ENCODE measurements around the gene KIF12. TPM values are rescaled to one million over a fixed set of nuclear protein-coding genes. Genes with fewer than 3 reads are reported as not detected.

Gene KIF12
- total RNA-seq, 1 experiment from 2014 or later: not detected

- H3K4me2 ChIP-seq (ENCODE audit: low read depth, low read length, poor library complexity, severe bottlenecking): no peak overlapping the region
- DNase-seq: no peak
Observed at GRCh38 chr9:114120192-114121014, 21.3 kb upstream of the KIF12 start.

DNA sequence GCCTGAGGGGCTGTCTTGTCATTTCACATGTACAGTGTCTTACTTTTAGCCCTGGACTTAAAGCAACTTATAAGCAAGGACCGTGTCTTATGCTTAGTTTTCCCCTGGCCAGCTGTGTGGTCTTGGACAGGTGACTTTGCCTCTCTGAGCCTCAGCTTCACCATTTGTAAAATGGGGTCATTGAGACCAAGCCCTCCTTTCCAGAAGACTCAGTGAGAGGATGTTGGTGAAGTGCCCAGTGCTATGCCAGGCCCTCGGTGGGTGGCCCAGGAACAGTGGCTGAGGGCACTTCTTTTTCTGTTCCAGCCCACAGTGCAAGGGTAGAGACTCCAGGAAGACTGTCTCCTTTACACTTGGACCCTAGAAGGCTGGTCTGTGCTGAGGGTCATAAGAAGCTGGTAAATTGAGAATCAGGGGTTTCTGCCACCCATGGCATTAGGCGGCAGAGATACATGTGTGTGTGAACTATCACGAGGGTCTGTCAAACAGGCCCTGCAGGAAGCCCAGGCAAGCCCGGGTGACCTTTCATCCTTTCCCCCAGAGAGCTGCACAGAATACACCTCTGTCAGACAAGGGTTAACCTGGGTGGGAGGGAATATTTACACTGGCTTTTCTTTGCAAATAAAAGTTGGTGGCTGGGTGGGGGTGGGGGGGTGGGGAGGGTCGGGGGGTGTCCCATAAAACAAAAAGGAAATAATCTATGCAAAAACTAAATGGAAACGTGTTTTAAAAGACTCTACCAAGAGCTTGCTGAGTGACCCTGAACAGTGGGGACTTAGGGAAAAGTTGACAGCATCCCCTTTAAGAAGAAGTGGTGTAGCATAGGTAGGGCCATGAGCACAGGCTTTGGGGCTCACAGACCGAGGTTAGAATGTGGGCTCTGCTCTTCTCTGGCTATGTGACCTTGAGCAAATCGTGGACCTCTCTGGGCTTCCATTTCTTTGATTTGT lies 20.4 kb upstream of the KIF12 start:
- H3K4me2 ChIP-seq (ENCODE audit: low read depth, low read length, poor library complexity, severe bottlenecking): no peak overlapping the region
- no peaks in the 10 kb centered on the region for H3K9me2 ChIP-seq (replicated peaks; ENCODE audit: insufficient read depth, low read length)
- no peaks in the 10 kb centered on the region for H3K36me3 ChIP-seq (ENCODE audit: insufficient read depth, low read length)
- H3K4me1 ChIP-seq (ENCODE audit: low read length): no peaks in the 10 kb centered on the region
- H3K9ac ChIP-seq (ENCODE audit: low read length): no peak overlapping the region
- no peaks in the 10 kb centered on the region for H3K27me3 ChIP-seq (ENCODE audit: low read length)
- no peak overlapping the region for H3K4me3 ChIP-seq (ENCODE audit: low read length)
- no peaks in the 10 kb centered on the region for H3K9me3 ChIP-seq (ENCODE audit: low read length)
- DNase-seq: no peak
- no peak overlapping the region for H3K27ac ChIP-seq (ENCODE audit: low read length)
- H4K20me1 ChIP-seq (ENCODE audit: insufficient read depth, low read depth, low read length): no peaks in the 10 kb centered on the region
- no peak overlapping the region for H2AFZ ChIP-seq (ENCODE audit: low read length)
- H3K79me2 ChIP-seq (ENCODE audit: low read length): no peaks in the 10 kb centered on the region

More at GRCh38 chr9:114120192-114121014, 21.3 kb upstream of the KIF12 start:
- H3K4me3 ChIP-seq (ENCODE audit: low read length): no peak overlapping the region
- no peak overlapping the region for H3K9ac ChIP-seq (ENCODE audit: low read length)
- no peaks in the 10 kb centered on the region for H3K36me3 ChIP-seq (ENCODE audit: insufficient read depth, low read length)
- H3K27me3 ChIP-seq (ENCODE audit: low read length): no peaks in the 10 kb centered on the region
- no peaks in the 10 kb centered on the region for H3K79me2 ChIP-seq (ENCODE audit: low read length)
- no peak overlapping the region for H3K27ac ChIP-seq (ENCODE audit: low read length)
- no peaks in the 10 kb centered on the region for H3K9me3 ChIP-seq (ENCODE audit: low read length)
- no peaks in the 10 kb centered on the region for H4K20me1 ChIP-seq (ENCODE audit: insufficient read depth, low read depth, low read length)
- H3K4me1 ChIP-seq (ENCODE audit: low read length): no peaks in the 10 kb centered on the region
- no peak overlapping the region for H2AFZ ChIP-seq (ENCODE audit: low read length)
- no peaks in the 10 kb centered on the region for H3K9me2 ChIP-seq (replicated peaks; ENCODE audit: insufficient read depth, low read length)

DNA sequence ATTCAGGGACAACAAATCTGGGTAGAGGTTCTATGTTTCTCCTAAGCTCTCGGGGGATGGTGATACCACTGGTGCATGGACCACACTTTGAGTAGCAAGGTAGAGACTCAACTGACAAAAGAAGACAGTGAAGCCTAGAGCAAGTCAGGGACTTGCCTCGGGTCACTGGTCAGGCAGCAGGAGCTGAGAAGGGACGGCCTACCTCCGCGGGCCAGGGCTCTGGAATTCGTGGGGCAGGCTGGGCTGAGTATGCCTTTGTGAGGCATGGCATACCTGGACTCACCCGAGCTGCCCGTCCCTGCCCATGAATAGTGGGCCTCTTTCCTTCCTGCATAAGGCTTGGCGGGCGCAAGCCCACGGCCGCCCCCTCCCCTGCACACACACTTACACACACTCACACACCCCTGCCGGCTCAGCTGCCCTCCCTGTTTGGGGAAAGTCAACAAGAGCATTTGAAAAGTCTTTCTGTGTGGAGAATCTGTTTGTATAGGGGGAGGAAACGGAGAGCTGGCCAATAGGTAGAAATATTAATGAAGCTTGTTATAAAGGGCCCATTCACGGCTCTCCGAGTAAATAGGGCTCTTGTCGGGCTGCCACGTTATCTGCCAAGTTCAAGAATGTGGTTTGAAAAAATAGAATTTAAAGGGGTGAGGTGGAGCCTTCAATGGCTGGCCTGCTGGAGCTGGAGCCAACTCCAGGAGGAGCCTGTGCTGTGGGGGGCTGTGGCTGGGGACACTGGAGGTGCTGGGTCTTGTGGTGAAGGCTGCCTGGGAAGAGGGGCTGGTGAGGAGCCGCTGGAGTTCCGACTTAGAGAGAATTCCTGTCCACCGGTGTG lies 19.1 kb upstream of the KIF12 start:
- Histone ChIP-seq H3K4me2 (ENCODE audit: low read depth, low read length, poor library complexity, severe bottlenecking) (no peak overlapping the region), H3K4me1 (ENCODE audit: low read length) (no peaks in the 10 kb centered on the region), H3K79me2 (ENCODE audit: low read length) (no peaks in the 10 kb centered on the region), H2AFZ (ENCODE audit: low read length) (no peak overlapping the region), H3K27ac (ENCODE audit: low read length) (no peak overlapping the region), H3K9me3 (ENCODE audit: low read length) (no peaks in the 10 kb centered on the region), H4K20me1 (ENCODE audit: insufficient read depth, low read depth, low read length) (no peaks in the 10 kb centered on the region), H3K4me3 (ENCODE audit: low read length) (no peak overlapping the region), H3K27me3 (ENCODE audit: low read length) (no peaks in the 10 kb centered on the region), H3K9me2 (replicated peaks; ENCODE audit: insufficient read depth, low read length) (no peaks in the 10 kb centered on the region), H3K9ac (ENCODE audit: low read length) (no peak overlapping the region), H3K36me3 (ENCODE audit: insufficient read depth, low read length) (no peaks in the 10 kb centered on the region)
- DNase-seq: no peak

- Histone ChIP-seq H3K27me3 (ENCODE audit: low read length) (no peaks in the 10 kb centered on the region), H4K20me1 (ENCODE audit: insufficient read depth, low read depth, low read length) (no peaks in the 10 kb centered on the region), H3K9ac (ENCODE audit: low read length) (no peak overlapping the region), H3K9me2 (replicated peaks; ENCODE audit: insufficient read depth, low read length) (no peaks in the 10 kb centered on the region), H3K27ac (ENCODE audit: low read length) (no peak overlapping the region), H2AFZ (ENCODE audit: low read length) (no peak overlapping the region), H3K4me1 (ENCODE audit: low read length) (no peaks in the 10 kb centered on the region), H3K36me3 (ENCODE audit: insufficient read depth, low read length) (no peaks in the 10 kb centered on the region), H3K9me3 (ENCODE audit: low read length) (no peaks in the 10 kb centered on the region), H3K79me2 (ENCODE audit: low read length) (no peaks in the 10 kb centered on the region), H3K4me2 (ENCODE audit: low read depth, low read length, poor library complexity, severe bottlenecking) (no peak overlapping the region), H3K4me3 (ENCODE audit: low read length) (no peak overlapping the region)
- DNase-seq: no peak
Observed at GRCh38 chr9:114117614-114117995, 18.5 kb upstream of the KIF12 start.

DNA sequence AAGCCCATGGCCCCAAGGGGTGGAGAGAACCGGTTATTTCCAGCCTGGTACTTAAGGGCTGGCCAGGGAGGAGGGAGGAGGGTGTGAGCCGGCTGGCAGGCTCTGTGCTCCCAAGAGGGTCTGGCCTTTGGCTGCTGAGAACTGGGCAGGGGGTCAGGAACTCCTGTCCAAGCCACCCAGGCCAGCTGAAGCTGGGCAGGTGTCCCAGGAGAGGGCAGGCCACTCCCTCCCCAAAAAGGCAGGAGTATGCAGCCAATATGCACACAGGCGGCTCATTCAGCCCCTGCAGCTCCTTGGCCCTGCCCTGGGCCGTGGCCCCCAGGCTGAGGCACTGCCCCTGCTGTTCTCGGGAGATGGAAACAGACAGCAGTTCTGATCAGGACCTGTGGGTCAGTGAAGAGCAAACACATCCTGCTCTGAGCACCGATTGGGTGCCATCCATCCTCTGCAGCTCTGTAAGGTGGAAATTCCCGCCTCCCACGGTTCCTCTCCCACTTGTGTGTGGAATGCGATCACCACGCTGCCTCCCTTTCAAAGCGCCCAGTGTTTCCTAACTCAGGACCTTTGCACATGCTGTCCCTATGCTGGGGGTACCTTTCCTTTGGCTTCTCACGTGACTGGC lies 17.1 kb upstream of the KIF12 start:
- Histone ChIP-seq H4K20me1 (ENCODE audit: insufficient read depth, low read depth, low read length) (no peaks in the 10 kb centered on the region), H3K4me1 (ENCODE audit: low read length) (no peaks in the 10 kb centered on the region), H3K9me3 (ENCODE audit: low read length) (no peaks in the 10 kb centered on the region), H3K36me3 (ENCODE audit: insufficient read depth, low read length) (no peaks in the 10 kb centered on the region), H2AFZ (ENCODE audit: low read length) (no peak overlapping the region), H3K9ac (ENCODE audit: low read length) (no peak overlapping the region), H3K79me2 (ENCODE audit: low read length) (no peaks in the 10 kb centered on the region), H3K9me2 (replicated peaks; ENCODE audit: insufficient read depth, low read length) (no peaks in the 10 kb centered on the region), H3K27me3 (ENCODE audit: low read length) (no peaks in the 10 kb centered on the region), H3K4me3 (ENCODE audit: low read length) (no peak overlapping the region), H3K27ac (ENCODE audit: low read length) (no peak overlapping the region), H3K4me2 (ENCODE audit: low read depth, low read length, poor library complexity, severe bottlenecking) (no peak overlapping the region)
- no peak for DNase-seq

DNA sequence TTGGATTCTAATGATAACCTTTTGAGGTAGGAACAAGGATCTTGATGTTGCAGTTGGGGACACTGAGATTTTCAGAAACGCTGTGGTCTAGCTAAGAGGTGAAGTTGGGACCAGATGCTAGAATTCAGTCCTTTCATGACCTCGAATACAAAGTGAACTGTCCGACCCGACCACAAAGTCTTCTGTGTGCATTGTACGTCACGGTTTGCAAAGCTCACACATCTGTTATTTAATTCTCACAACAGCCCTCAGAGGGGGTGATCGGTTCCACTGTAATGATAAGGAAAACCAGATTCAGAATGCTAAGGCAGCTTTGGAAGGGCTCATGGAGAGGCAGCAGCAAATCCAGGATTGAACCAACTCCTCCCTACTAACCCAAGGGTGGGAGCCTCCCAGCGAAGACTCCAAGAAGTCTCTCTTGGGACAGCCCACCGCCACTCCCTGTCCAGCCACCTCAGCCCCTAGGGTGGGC lies 16.6 kb upstream of the KIF12 start:
- no peak overlapping the region for H3K4me2 ChIP-seq (ENCODE audit: low read depth, low read length, poor library complexity, severe bottlenecking)
- H2AFZ ChIP-seq (ENCODE audit: low read length): no peak overlapping the region
- H3K9ac ChIP-seq (ENCODE audit: low read length): no peak overlapping the region
- no peak for DNase-seq
- H3K9me3 ChIP-seq (ENCODE audit: low read length): no peaks in the 10 kb centered on the region
- no peak overlapping the region for H3K4me3 ChIP-seq (ENCODE audit: low read length)
- H3K4me1 ChIP-seq (ENCODE audit: low read length): no peaks in the 10 kb centered on the region
- H3K9me2 ChIP-seq (replicated peaks; ENCODE audit: insufficient read depth, low read length): no peaks in the 10 kb centered on the region
- H3K36me3 ChIP-seq (ENCODE audit: insufficient read depth, low read length): no peaks in the 10 kb centered on the region
- H4K20me1 ChIP-seq (ENCODE audit: insufficient read depth, low read depth, low read length): no peaks in the 10 kb centered on the region
- H3K27ac ChIP-seq (ENCODE audit: low read length): no peak overlapping the region
- no peaks in the 10 kb centered on the region for H3K27me3 ChIP-seq (ENCODE audit: low read length)
- H3K79me2 ChIP-seq (ENCODE audit: low read length): no peaks in the 10 kb centered on the region

DNA sequence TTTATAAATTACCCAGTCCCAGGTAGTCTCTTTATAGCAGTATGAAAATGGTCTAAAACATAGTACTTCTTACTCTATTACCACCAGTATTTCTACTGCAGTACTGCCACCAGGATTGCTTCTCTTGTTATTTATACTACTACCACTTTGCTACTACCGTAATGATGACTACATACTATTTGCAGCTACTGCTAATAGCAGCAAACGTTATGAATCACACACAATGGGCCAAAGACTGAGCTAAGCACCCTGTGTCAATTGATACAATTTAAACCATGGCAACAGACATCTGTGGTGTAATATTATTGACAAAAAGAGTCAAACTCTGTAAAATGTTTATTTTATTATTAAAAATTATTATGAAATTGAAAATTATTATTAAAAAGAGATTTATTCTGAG lies 15.3 kb upstream of the KIF12 start:
- no peak overlapping the region for H3K4me2 ChIP-seq (ENCODE audit: low read depth, low read length, poor library complexity, severe bottlenecking)
- H3K9me2 ChIP-seq (replicated peaks; ENCODE audit: insufficient read depth, low read length): no peaks in the 10 kb centered on the region
- H2AFZ ChIP-seq (ENCODE audit: low read length): no peak overlapping the region
- no peaks in the 10 kb centered on the region for H3K36me3 ChIP-seq (ENCODE audit: insufficient read depth, low read length)
- no peak overlapping the region for H3K9ac ChIP-seq (ENCODE audit: low read length)
- H3K4me3 ChIP-seq (ENCODE audit: low read length): no peak overlapping the region
- no peaks in the 10 kb centered on the region for H3K9me3 ChIP-seq (ENCODE audit: low read length)
- H3K27me3 ChIP-seq (ENCODE audit: low read length): no peaks in the 10 kb centered on the region
- no peaks in the 10 kb centered on the region for H3K79me2 ChIP-seq (ENCODE audit: low read length)
- no peaks in the 10 kb centered on the region for H4K20me1 ChIP-seq (ENCODE audit: insufficient read depth, low read depth, low read length)
- peaks cover under 1% of the 10 kb centered on the region; the same call in 1 of the 2 replicates for H3K4me1 ChIP-seq (ENCODE audit: low read length)
- no peak for DNase-seq
- H3K27ac ChIP-seq (ENCODE audit: low read length): no peak overlapping the region

Data from Karpas-422 (cell line).